Measurements from ENCODE around the gene S1PR3.

The S1PR3 gene

DNA sequence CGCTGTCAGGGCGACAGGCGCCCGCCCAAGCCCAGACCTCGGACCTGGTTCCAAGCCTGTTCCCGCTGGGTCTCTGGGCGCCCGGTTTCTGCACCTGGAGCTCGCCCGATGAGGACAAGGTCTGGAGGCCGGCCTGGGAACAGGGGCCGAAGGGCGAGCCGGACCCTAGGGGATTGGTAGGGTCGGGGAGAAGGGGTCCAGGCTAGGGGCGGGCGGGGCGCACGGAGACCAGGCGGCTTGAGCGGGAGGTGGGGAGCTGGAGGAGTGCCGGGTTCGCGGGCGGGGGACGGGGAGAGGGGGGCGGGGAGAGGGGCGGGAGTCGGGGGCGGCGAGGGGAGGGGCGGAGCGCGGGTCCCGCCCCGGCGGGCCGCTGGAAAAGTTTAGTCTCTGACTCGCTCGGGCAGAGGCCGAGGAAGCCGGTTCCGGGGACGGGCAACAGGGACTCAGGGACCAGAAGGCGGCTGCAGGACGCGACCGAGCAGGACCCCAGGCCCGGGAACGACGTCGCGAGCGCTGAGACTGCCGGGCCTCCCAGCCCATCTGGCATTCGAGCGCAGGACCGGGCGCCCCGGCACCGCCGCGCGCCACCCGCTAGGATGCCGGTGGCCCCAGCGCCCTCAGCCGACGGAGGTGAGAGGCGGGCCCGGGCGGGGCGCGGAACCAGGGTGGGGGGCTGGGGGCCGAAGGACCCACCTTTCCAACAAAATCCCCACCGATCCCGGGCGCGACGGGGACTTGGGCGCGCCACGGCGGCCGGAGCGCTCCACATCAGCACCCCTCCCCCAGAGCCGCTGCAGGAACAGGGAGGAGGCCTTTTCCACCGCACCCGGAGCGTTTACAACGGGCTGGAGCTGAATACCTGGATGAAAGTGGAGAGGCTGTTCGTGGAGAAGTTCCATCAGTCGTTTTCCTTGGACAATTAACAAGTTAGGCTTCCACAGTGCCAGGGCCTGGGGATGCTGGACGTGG lies at the start of gene S1PR3:
Gene S1PR3, plus strand, starts transcription at position 403 of the 969 bp plus-strand sequence. CDS start 9,733 bp downstream, outside the sequence.
- TF ChIP-seq GATA3 (IDR thresholded peaks at IDR 0.05; ENCODE audit: low read depth, low read length) (no peak), GATA2 (IDR thresholded peaks at IDR 0.05; ENCODE audit: low read depth, low read length) (no peak)

DNA sequence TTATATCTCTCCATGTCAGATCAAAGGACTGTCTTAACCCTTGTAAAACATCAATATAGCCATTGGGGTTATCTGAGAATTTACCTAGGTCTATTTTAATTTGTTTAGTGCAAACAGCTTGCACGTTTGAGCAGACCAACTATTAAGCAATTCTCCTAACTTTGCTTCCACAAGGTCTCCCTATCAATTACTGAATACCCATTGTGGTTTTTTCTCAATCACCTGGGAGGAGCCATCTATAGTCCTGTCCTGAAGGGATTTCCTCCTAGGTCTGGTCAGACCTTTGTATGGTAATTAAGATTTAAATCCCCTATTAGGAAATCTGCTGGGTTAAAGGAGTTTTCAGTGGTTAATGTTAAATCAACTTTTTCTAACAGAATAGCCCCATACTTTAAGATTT lies 48.9 kb upstream of the S1PR3 start:
- TF ChIP-seq GATA3 (IDR thresholded peaks at IDR 0.05; ENCODE audit: low read depth, low read length) (no peak), GATA2 (IDR thresholded peaks at IDR 0.05; ENCODE audit: low read depth, low read length) (no peak)

DNA sequence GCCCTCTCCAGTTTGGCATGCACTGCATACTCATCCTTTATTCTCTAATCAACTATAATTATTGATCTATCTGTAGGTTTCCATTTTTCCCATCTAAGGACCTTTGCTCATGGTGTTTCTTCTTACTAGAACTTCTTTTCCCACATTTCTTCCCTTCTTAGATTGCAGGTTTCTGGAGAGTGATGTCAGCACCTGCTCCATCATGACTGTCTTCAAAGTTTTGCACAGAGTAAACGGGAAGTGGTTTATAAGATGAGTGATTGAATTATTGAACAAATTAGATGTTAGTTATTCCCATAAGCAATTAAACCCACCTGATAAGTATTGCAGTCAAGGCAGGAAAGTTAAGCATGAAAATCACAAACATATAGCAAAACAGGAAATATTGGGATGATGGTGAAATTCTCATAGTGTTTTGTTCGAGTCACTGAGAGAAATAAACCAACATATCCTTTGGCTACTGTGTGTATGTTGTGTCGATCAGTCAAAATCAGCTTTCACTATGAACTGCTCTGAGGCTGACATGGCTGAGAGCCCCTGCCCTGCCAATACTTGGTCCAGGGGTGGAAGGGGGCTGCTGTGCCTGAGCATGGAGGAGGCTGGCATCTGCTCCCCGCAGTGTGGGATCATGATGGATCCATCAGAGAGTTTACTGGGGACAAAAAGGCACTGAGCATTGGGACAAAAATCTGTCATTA lies 45.5 kb upstream of the S1PR3 start:
- TF ChIP-seq GATA3 (IDR thresholded peaks at IDR 0.05; ENCODE audit: low read depth, low read length) = no peak
- TF ChIP-seq GATA2 (IDR thresholded peaks at IDR 0.05; ENCODE audit: low read depth, low read length) = no peak

DNA sequence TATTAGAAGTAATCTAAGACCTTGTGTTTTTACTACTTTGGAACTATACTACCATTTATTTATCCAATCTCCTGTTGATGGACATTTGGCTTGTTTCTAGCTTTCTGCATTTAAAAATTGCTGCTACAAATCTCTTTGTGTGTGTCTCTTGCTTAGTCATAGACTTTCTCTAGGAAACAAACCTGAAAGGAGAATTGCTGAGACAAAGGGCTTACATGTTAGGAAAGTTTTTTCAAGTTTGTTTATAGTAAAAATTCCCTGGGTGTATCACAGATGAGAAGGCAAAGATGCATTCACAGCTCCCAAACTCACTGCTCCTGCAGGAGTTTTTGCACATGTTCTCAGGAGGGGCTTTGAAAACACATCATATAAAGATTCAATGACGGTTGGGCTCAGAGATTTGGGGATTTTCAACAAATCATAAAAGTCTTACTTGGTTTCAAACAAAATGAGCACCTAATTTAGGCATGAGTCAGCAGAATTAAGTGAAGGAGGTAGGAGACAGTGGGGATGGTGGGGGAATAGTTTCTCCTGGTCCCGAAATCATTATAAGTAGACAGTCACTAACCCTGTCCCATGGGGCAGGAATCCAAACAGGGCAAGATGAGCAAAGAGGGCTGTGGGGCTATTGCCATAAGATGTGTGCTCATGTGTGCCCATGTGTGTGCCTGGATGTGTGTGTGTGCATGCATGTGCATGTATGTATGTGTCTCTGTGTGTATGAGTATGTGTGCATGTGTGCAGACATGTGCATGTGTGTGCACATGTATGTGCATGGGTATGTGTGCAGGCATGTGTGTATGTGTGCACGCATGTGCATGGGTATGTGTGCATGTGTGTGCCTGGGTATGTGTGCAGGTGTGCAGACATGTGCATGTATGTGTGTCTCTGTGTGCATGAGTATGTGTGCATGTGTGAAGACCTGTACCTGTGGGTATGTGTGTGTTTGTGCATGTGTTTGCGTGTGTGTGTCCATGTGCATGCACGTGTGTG lies 43.4 kb upstream of the S1PR3 start:
- TF ChIP-seq GATA3 (IDR thresholded peaks at IDR 0.05; ENCODE audit: low read depth, low read length) (no peak), GATA2 (IDR thresholded peaks at IDR 0.05; ENCODE audit: low read depth, low read length) (no peak)

DNA sequence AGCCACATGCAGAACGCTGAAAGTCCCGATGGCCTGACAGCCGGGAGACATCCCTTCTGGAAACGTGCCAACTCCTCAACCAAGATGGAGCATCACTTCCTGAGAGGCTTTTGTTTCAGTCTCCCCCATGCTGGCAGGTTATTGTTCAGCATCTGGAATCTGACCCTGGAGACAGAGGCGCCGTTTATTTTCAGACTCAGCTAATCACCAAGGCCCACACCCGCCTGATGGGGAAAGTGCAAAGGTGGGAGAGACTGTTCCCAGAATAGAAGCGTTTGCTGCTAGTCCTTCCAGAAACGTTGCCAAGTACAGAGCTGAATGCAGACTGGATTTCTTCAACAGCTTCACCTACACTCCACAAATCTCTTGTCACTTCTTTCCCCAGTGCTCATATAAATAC lies 41.8 kb upstream of the S1PR3 start:
- TF ChIP-seq GATA3 (IDR thresholded peaks at IDR 0.05; ENCODE audit: low read depth, low read length) (no peak), GATA2 (IDR thresholded peaks at IDR 0.05; ENCODE audit: low read depth, low read length) (no peak)

DNA sequence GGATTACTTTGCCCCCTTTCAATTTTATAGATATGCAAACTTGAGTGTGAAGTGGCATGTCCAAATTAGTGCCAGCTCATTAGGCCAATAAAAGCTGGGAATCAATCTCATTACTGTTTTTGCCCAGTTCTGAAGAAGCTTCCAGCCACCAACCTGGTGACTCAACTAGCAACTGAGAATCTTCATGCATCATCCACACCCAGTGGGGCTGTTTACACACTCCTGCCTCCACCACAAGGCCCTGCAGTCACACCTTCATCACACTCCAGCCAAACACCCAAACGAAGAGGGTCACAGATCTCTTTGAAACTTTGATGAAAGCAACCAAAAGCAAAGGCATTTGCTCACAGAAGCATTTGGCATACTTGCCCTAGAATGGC lies 41.3 kb upstream of the S1PR3 start:
- no peak for TF ChIP-seq GATA2 (IDR thresholded peaks at IDR 0.05; ENCODE audit: low read depth, low read length)
- no peak for TF ChIP-seq GATA3 (IDR thresholded peaks at IDR 0.05; ENCODE audit: low read depth, low read length)

DNA sequence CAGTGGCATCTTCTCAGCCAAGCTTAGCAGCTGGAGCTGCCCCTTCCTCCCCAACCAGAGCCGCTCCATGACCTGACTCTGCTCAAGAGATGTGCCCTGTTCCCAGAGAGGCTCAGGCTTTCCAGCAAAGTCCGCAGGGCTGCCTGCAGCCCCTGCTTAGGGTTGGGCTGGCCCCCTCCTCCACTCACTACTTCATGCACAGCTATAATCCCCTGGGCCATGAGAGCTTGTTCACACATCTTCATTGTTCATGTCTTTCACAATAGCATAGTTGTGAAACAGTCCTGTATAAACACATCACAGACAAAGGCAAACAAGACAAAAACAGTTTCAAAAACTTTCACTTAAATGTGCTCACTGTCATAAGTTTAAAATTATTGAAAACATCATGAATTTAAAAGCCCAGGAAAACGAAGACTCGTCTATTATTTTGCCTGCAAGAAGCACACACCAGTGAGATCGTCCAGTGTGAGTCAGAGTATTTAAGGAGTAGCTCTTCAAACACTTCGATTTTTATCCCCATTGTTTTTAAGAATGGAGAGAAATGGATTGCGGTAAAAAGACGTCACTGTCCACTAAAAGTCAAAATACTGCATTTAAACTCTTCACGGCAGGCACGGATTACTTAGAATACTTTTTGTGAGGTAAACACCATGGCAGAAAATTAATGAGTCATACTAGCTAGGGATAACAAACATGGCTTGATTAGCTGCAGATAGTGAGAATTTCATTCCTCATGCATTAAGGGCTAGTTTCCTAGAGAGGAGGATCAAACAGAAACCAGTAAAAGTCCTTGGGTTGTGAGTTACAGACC lies 40.7 kb upstream of the S1PR3 start:
- TF ChIP-seq GATA3 (IDR thresholded peaks at IDR 0.05; ENCODE audit: low read depth, low read length) (no peak), GATA2 (IDR thresholded peaks at IDR 0.05; ENCODE audit: low read depth, low read length) (no peak)

DNA sequence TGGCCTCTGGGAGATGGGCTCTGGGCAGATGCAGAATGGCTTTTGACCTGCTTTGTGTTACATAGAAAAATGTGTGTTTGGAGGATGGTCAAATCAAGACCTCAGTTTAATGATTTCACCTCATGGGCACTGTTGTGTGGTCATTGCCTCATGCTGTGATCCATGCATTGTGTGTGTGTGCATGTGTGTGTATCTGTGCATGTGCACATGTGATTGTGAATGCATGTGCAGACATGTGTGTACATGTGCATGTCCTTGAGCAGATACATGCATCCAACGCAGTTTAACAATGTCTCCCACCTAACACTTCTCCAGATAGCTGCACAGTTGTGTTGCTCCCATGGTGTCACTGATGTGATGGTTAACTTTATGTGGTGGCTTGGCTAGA lies 40.1 kb upstream of the S1PR3 start:
- TF ChIP-seq GATA3 (IDR thresholded peaks at IDR 0.05; ENCODE audit: low read depth, low read length) = no peak
- TF ChIP-seq GATA2 (IDR thresholded peaks at IDR 0.05; ENCODE audit: low read depth, low read length) = no peak

DNA sequence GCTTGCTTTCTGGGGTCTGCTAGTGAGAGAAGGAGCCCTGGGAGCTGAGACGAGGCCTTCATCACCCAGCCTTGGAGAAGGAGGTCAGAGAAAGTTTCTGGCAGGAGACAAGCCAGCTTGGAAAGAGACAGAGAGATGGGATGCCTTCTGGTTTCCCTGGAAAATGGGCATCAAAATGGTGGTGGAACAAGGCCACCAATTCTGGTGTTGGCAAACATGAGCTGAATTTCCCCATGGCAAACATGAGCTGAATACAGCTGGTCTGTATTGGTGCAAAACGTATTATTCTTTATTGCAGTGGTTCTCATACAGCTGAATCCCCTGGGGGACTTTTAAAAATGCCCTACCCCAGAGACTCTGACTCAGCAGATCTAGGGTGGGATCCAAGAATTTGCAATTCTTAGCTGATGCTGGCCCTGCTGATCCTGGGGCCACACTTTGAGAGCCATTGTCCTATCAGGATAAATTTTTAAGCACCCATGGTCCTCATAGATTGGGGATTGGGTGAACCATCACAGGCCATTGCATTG lies 39.1 kb upstream of the S1PR3 start:
- no peak for TF ChIP-seq GATA3 (IDR thresholded peaks at IDR 0.05; ENCODE audit: low read depth, low read length)
- TF ChIP-seq GATA2 (IDR thresholded peaks at IDR 0.05; ENCODE audit: low read depth, low read length) = no peak

DNA sequence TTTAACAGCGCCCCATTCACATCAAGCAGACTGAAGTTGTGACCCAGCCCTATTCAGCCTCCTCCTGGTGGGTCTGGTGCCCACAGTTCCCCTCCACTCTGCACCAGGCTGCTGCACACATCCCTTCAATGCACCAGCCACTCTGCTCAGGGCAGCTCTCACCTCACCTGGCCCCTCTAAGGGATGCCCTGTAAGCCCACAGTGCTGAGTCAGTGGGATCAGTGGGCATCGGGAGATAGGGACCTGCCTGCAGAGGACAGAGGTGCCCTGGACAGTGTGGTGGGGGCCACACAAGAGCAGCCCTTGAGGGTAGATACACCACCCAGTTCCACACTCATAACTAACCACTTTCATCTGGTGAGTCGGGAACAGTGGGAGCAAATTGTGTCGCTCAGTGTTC lies 38.3 kb upstream of the S1PR3 start:
- no peak for TF ChIP-seq GATA3 (IDR thresholded peaks at IDR 0.05; ENCODE audit: low read depth, low read length)
- no peak for TF ChIP-seq GATA2 (IDR thresholded peaks at IDR 0.05; ENCODE audit: low read depth, low read length)

DNA sequence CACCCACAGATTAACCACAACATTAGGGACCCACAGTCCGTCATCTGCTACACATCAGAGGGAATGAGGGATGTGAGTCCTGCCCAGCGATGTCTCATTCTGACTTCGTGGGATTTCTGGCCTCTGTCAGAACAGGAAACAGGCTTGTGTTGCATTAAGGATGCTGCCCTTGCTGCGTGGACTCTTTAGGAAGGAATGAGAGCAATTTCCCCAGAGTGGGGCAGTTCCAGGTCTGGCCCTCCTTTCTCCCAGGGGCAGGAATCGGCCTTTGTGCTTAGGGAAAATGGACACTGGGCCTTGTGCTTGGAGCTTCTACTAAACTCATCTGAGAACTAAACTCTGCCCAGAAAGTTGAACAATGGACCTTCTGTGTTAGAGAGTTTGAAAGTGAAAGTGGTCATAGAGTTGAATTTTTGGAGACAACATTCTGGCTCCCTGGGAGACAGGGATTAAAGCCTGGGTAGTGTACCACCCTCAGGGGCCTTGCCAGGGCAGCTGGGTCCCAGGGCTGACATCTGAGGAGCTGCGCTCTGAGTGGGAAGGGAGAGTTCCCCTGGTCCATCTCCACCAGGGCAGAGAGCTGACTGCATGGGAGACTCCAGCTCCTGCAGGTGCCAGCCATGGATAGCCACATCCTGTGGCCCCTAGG lies 37.8 kb upstream of the S1PR3 start:
- TF ChIP-seq GATA3 (IDR thresholded peaks at IDR 0.05; ENCODE audit: low read depth, low read length) = no peak
- no peak for TF ChIP-seq GATA2 (IDR thresholded peaks at IDR 0.05; ENCODE audit: low read depth, low read length)

DNA sequence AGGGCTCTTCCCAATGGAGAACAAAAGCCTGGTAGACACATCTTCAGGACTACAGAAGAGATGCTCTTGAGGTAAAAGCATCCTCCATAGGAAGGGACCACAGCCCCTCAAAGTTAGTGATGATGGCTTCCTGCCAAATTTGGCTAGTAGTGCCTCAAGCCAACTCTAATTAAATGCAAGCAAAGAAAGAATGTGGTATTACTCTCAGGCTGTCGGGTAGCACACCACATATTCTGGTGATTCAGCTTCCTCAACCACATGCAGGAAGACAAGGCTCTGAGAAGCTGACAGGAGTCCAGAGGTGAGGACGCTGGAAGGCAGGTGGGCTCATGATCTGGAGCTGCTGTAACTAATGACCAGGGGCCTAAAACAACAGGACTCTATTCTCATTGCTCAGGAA lies 37.2 kb upstream of the S1PR3 start:
- TF ChIP-seq GATA2 (IDR thresholded peaks at IDR 0.05; ENCODE audit: low read depth, low read length) (no peak), GATA3 (IDR thresholded peaks at IDR 0.05; ENCODE audit: low read depth, low read length) (no peak)
